Measurements from ENCODE around the gene MAP2K6. TPM values are rescaled to one million over a fixed set of nuclear protein-coding genes. Genes with fewer than 3 reads are reported as not detected.

The MAP2K6 gene
- total RNA-seq, 1 experiment from 2014 or later = 12.2 TPM

GRCh38 chr17:69417545-69418483, 3.3 kb downstream of the MAP2K6 start:
- Histone ChIP-seq H3K4me3 (ENCODE audit: low read length) (peak overlapping the region; percentile 72), H3F3A (ENCODE audit: low read length, unreplicated experiment) (no peaks in the 10 kb centered on the region), H3K4me1 (ENCODE audit: insufficient read depth, low read length) (peaks cover 36% of the 10 kb centered on the region), H4K20me1 (ENCODE audit: low read length) (no peaks in the 10 kb centered on the region), H3K79me2 (ENCODE audit: low read length) (peaks cover 23% of the 10 kb centered on the region), H3K4me2 (ENCODE audit: low read length) (peak overlapping the region; percentile 90), H3K27ac (ENCODE audit: low read length) (peak overlapping the region; percentile 40), H3K9me2 (replicated peaks; ENCODE audit: low read length) (no peaks in the 10 kb centered on the region), H2AFZ (ENCODE audit: low read length) (peak overlapping the region; percentile 82), H3K9ac (ENCODE audit: low read length) (peak overlapping the region; percentile 21), H3K27me3 (ENCODE audit: low read length) (no peaks in the 10 kb centered on the region), H3K36me3 (ENCODE audit: low read depth, low read length) (no peaks in the 10 kb centered on the region), H3K9me3 (ENCODE audit: low read length) (no peaks in the 10 kb centered on the region)
- DNase-seq (peak; percentile 61), ATAC-seq (peak; percentile 55)
- TF ChIP-seq EZH2 (IDR thresholded peaks at IDR 0.05; ENCODE audit: low read length, unreplicated experiment) = no peak
- TF ChIP-seq CTCF (conservative IDR thresholded peaks at IDR 0.05; ENCODE audit: low read depth, low read length) = no peak
- TF ChIP-seq EZH2phosphoT487 (IDR thresholded peaks at IDR 0.05; ENCODE audit: borderline replicate concordance, low read length) = no peak
- CTCF ChIA-PET = interaction anchor here (0.6 kb wide), 1 partner anchor 83 kb away, joined by 5 read pairs; no protein-coding TSS in a partner anchor
- no TSS peak for BruUV-seq (replicated peaks)
- POLR2A ChIA-PET (ENCODE audit: unreplicated experiment) = interaction anchor here (0.6 kb wide), 2 partner anchors 82 to 95 kb away, joined by 4 read pairs; no protein-coding TSS in a partner anchor
- intact Hi-C loops (cut with micrococcal nuclease) = loop anchor here (5.0 kb wide), 1 partner anchor 81 kb away; no protein-coding TSS in a partner anchor

- CTCF ChIA-PET = interaction anchor here (0.7 kb wide), 1 partner anchor 76 kb away, joined by 4 read pairs; no protein-coding TSS in a partner anchor
- POLR2A ChIA-PET (ENCODE audit: unreplicated experiment) = interaction anchor here (0.6 kb wide), 1 partner anchor 96 kb away, joined by 4 read pairs; no protein-coding TSS in a partner anchor
- Histone ChIP-seq H3K4me3 (ENCODE audit: low read length) (peak overlapping the region; percentile 72), H3K79me2 (ENCODE audit: low read length) (peaks cover 23% of the 10 kb centered on the region), H3K9me3 (ENCODE audit: low read length) (no peaks in the 10 kb centered on the region), H3F3A (ENCODE audit: low read length, unreplicated experiment) (no peaks in the 10 kb centered on the region), H4K20me1 (ENCODE audit: low read length) (no peaks in the 10 kb centered on the region), H2AFZ (ENCODE audit: low read length) (peak overlapping the region; percentile 82; the same call in 1 of the 2 replicates), H3K27me3 (ENCODE audit: low read length) (no peaks in the 10 kb centered on the region), H3K4me2 (ENCODE audit: low read length) (peak overlapping the region; percentile 90), H3K4me1 (ENCODE audit: insufficient read depth, low read length) (peaks cover 42% of the 10 kb centered on the region), H3K27ac (ENCODE audit: low read length) (no peak overlapping the region), H3K9me2 (replicated peaks; ENCODE audit: low read length) (no peaks in the 10 kb centered on the region), H3K36me3 (ENCODE audit: low read depth, low read length) (no peaks in the 10 kb centered on the region), H3K9ac (ENCODE audit: low read length) (peak overlapping the region; percentile 21; the same call in 1 of the 2 replicates)
- DNase-seq = no peak
- no peak for TF ChIP-seq CTCF (conservative IDR thresholded peaks at IDR 0.05; ENCODE audit: low read depth, low read length)
- TF ChIP-seq EZH2 (IDR thresholded peaks at IDR 0.05; ENCODE audit: low read length, unreplicated experiment) = no peak
- TF ChIP-seq EZH2phosphoT487 (IDR thresholded peaks at IDR 0.05; ENCODE audit: borderline replicate concordance, low read length) = no peak
- no peak for ATAC-seq
- intact Hi-C loops (cut with micrococcal nuclease) = loop anchor here (5.0 kb wide), 1 partner anchor 81 kb away; no protein-coding TSS in a partner anchor
- no TSS peak for BruUV-seq (replicated peaks)
Measured at GRCh38 chr17:69418535-69418934, 4.0 kb downstream of the MAP2K6 start.

All from PC-3 (cell line).